Dedifferentiated amniotic fluid mesenchymal stem cell (primary cell): ENCODE measurements around the gene EIPR1.
"Not testable (repeated sequence)": the region's sequence is repeated elsewhere in the genome, so short reads cannot be mapped to it uniquely, and the experiment has no call there.

Source experiments
- DNase-seq: peaks from one replicate; pipeline ENCODE4 v3.0.0-alpha.2; 2016; ENCODE audit errors: extremely low spot score

Gene EIPR1

GRCh38 chr2:3287896-3288295 lies 89.7 kb downstream of the EIPR1 start:
- no peak for DNase-seq

- DNase-seq: not testable (repeated sequence)
Observed at GRCh38 chr2:3286646-3287036, 91.0 kb downstream of the EIPR1 start.

GRCh38 chr2:3285901-3286645 lies 91.5 kb downstream of the EIPR1 start:
- no peak for DNase-seq

GRCh38 chr2:3284657-3285630 lies 92.7 kb downstream of the EIPR1 start:
- no peak for DNase-seq

GRCh38 chr2:3283876-3284656 lies 93.6 kb downstream of the EIPR1 start:
- DNase-seq: not testable (repeated sequence)

- no peak for DNase-seq
Observed at GRCh38 chr2:3283206-3283605, 94.4 kb downstream of the EIPR1 start.

GRCh38 chr2:3282056-3282998 lies 95.3 kb downstream of the EIPR1 start:
- DNase-seq: peak; percentile 47

- no peak for DNase-seq
Observed at GRCh38 chr2:3280683-3281520, 96.7 kb downstream of the EIPR1 start.

GRCh38 chr2:3280197-3280596 lies 97.4 kb downstream of the EIPR1 start:
- no peak for DNase-seq

GRCh38 chr2:3279236-3279960 lies 98.2 kb downstream of the EIPR1 start:
- DNase-seq: no peak

- DNase-seq: no peak
Observed at GRCh38 chr2:3278521-3279218, 98.9 kb downstream of the EIPR1 start.

- DNase-seq: no peak
Observed at GRCh38 chr2:3277748-3278520, 99.7 kb downstream of the EIPR1 start.

GRCh38 chr2:3277050-3277747 lies 100.4 kb downstream of the EIPR1 start:
- no peak for DNase-seq

- DNase-seq: no peak
Observed at GRCh38 chr2:3272761-3273160, 104.9 kb downstream of the EIPR1 start.

GRCh38 chr2:3270095-3270478 lies 107.5 kb downstream of the EIPR1 start:
- no peak for DNase-seq

- no peak for DNase-seq
Observed at GRCh38 chr2:3269425-3270094, 108.1 kb downstream of the EIPR1 start.

GRCh38 chr2:3268705-3269029 lies 109.0 kb downstream of the EIPR1 start:
- DNase-seq: no peak
